Loucy (cell line): ENCODE results near the gene AHRR.

Experiments
- H2AFZ ChIP-seq: fragments of 200-600 bp; sonication (generic); 2 replicates; pipeline ENCODE4 v1.6.0; 2016; ENCODE audit warnings: antibody characterized with exemption, mild to moderate bottlenecking, low read length, moderate library complexity
- H3F3A ChIP-seq: fragments of 200-600 bp; 2 replicates; pipeline ENCODE4 v1.6.0; 2016; ENCODE audit warnings: antibody characterized with exemption, low read depth, mild to moderate bottlenecking
- H3K27me3 ChIP-seq: fragments of 200-600 bp; sonication (generic); 2 replicates; pipeline ENCODE4 v1.6.1; 2014; ENCODE audit warnings: low read length, mild to moderate bottlenecking; ENCODE audit not compliant: insufficient read depth, poor library complexity, severe bottlenecking
- H3K36me3 ChIP-seq: fragments of 200-600 bp; sonication (generic); 2 replicates; pipeline ENCODE4 v1.6.1; 2016; ENCODE audit warnings: low read length; ENCODE audit not compliant: insufficient read depth
- H3K4me1 ChIP-seq: fragments of 200-600 bp; sonication (generic); 2 replicates; pipeline ENCODE4 v1.5.1; 2014; ENCODE audit warnings: low read length, mild to moderate bottlenecking; ENCODE audit not compliant: insufficient read depth, poor library complexity, severe bottlenecking
- H3K4me2 ChIP-seq: fragments of 200-600 bp; sonication (generic); 2 replicates; pipeline ENCODE4 v1.6.0; 2014; ENCODE audit warnings: antibody characterized with exemption, low read length, low read depth, mild to moderate bottlenecking; ENCODE audit not compliant: poor library complexity, severe bottlenecking
- H3K4me3 ChIP-seq: fragments of 200-600 bp; sonication (generic); 2 replicates; pipeline ENCODE4 v1.5.1; 2014; ENCODE audit warnings: low read length, mild to moderate bottlenecking, mixed read lengths; ENCODE audit not compliant: poor library complexity, severe bottlenecking
- H3K79me2 ChIP-seq: fragments of 200-600 bp; sonication (generic); 2 replicates; pipeline ENCODE4 v1.6.1; 2014; ENCODE audit warnings: low read length; ENCODE audit not compliant: insufficient read depth
- H3K9ac ChIP-seq: fragments of 200-600 bp; sonication (generic); 2 replicates; pipeline ENCODE4 v1.6.0; 2014; ENCODE audit warnings: mild to moderate bottlenecking, low read depth, low read length, moderate library complexity; ENCODE audit not compliant: poor library complexity, severe bottlenecking
- H3K9me2 ChIP-seq: fragments of 200-600 bp; sonication (generic); replicated peaks from 2 replicates; pipeline ENCODE4 v1.6.1; 2016; ENCODE audit warnings: low read depth, low read length, mixed read lengths
- H3K9me3 ChIP-seq: fragments of 200-600 bp; sonication (generic); 2 replicates; pipeline ENCODE4 v1.6.1; 2014; ENCODE audit warnings: mild to moderate bottlenecking, antibody characterized with exemption, low read length, low read depth; ENCODE audit not compliant: insufficient read depth
- H4K20me1 ChIP-seq: fragments of 200-600 bp; sonication (generic); 2 replicates; pipeline ENCODE4 v1.6.0; 2014; ENCODE audit warnings: antibody characterized with exemption, low read length, mild to moderate bottlenecking; ENCODE audit not compliant: insufficient read depth, poor library complexity, severe bottlenecking
- EZH2phosphoT487 ChIP-seq: fragments of 200-600 bp; IDR thresholded peaks from 2 replicates; pipeline ENCODE4 v1.6.1; 2018; ENCODE audit warnings: antibody characterized with exemption, mild to moderate bottlenecking, moderate library complexity, borderline replicate concordance
- TF ChIP-seq, protein P1 (sequence below): fragments of 200-600 bp; sonication (generic); conservative IDR thresholded peaks from 2 replicates; pipeline ENCODE4 v1.5.1; 2014; ENCODE audit warnings: mild to moderate bottlenecking, antibody characterized with exemption, low read length

The AHRR gene

DNA sequence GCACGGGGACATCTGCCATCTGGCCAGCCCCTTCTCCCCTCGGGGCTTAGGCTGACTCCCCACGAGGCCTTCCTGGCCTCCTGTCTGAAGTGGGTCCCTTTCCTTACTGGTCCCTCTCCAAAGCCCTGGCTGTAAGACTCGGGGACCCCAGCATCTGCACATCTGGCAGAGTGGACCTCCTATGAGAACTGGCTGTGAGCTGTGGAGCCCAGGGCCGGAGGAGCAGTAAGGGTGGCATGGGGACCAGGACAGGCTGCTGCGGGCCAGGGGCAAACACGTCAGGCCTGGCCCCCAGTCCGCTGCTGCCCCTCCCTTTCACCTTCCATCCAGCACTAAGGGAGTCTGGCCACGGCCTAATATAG is 155.3 kb downstream of the AHRR start:
- Histone ChIP-seq H3K27me3 (peaks cover 6% of the 10 kb centered on the region), H3K9me2 (no peaks in the 10 kb centered on the region), H3K4me3 (no peak overlapping the region), H2AFZ (no peak overlapping the region), H3K36me3 (no peaks in the 10 kb centered on the region), H3K4me2 (no peak overlapping the region), H3K4me1 (peaks cover 9% of the 10 kb centered on the region), H4K20me1 (peaks cover 7% of the 10 kb centered on the region), H3F3A (no peaks in the 10 kb centered on the region), H3K9me3 (no peaks in the 10 kb centered on the region), H3K9ac (no peak overlapping the region), H3K79me2 (peaks cover 17% of the 10 kb centered on the region)
- TF ChIP-seq, protein P1, sequence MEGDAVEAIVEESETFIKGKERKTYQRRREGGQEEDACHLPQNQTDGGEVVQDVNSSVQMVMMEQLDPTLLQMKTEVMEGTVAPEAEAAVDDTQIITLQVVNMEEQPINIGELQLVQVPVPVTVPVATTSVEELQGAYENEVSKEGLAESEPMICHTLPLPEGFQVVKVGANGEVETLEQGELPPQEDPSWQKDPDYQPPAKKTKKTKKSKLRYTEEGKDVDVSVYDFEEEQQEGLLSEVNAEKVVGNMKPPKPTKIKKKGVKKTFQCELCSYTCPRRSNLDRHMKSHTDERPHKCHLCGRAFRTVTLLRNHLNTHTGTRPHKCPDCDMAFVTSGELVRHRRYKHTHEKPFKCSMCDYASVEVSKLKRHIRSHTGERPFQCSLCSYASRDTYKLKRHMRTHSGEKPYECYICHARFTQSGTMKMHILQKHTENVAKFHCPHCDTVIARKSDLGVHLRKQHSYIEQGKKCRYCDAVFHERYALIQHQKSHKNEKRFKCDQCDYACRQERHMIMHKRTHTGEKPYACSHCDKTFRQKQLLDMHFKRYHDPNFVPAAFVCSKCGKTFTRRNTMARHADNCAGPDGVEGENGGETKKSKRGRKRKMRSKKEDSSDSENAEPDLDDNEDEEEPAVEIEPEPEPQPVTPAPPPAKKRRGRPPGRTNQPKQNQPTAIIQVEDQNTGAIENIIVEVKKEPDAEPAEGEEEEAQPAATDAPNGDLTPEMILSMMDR, result no peak
- TF ChIP-seq EZH2phosphoT487, result no peak

DNA sequence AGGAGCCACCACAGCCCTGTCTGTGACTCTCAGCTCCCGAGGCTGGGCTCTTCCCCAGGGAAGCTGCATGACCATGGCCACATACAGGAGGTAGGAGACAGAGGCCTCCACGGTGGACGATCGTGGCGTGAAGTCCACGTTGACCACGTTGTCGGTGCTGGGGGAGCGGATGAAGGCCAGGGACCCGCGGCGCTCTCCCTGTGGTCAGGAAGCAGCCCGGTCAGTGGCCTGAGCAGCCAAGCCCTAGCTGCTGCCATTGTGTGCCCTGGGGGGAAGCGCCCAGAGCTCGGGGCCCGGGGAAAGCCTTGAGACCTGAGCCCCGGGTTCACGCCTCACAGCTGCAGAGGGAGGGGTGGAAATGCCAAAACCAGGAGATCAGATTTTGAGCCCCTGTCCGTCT is 155.7 kb downstream of the AHRR start:
- H3K9ac ChIP-seq, result no peak overlapping the region
- H3K79me2 ChIP-seq, result peaks cover 13% of the 10 kb centered on the region
- no peak for TF ChIP-seq EZH2phosphoT487
- TF ChIP-seq, protein P1, result no peak
- no peak overlapping the region for H3K4me3 ChIP-seq
- no peaks in the 10 kb centered on the region for H3F3A ChIP-seq
- H2AFZ ChIP-seq, result no peak overlapping the region
- no peaks in the 10 kb centered on the region for H3K9me3 ChIP-seq
- peaks cover 4% of the 10 kb centered on the region for H3K4me1 ChIP-seq
- H3K36me3 ChIP-seq, result no peaks in the 10 kb centered on the region
- H4K20me1 ChIP-seq, result peaks cover 6% of the 10 kb centered on the region
- no peak overlapping the region for H3K4me2 ChIP-seq
- no peaks in the 10 kb centered on the region for H3K9me2 ChIP-seq
- H3K27me3 ChIP-seq, result peaks cover 6% of the 10 kb centered on the region

DNA sequence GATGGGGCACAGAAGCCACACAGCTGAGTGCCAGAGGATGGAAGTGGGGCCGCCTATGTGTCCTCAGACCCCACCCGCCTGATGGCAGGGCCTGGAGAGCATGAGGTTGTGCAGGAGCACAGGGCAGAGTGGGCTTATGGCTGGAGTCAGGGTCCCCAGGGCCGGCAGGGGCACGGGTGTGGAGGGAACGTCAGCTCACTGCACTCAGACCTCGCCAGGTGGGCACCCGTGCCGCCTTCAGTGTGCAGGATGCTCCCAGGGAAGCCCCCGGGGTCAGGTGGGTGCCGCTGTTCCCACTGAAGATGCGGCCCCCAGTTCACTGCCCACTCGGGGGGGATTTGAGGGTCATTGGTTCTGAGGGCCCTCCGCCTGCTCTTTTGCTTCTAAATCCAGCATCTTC is 156.4 kb downstream of the AHRR start:
- H3K4me3 ChIP-seq, result no peak overlapping the region
- no peaks in the 10 kb centered on the region for H3K9me2 ChIP-seq
- no peaks in the 10 kb centered on the region for H3F3A ChIP-seq
- H2AFZ ChIP-seq, result no peak overlapping the region
- peaks cover under 1% of the 10 kb centered on the region for H3K4me1 ChIP-seq
- peaks cover 6% of the 10 kb centered on the region for H4K20me1 ChIP-seq
- H3K36me3 ChIP-seq, result no peaks in the 10 kb centered on the region
- H3K4me2 ChIP-seq, result no peak overlapping the region
- peaks cover 6% of the 10 kb centered on the region for H3K27me3 ChIP-seq
- H3K79me2 ChIP-seq, result peaks cover 7% of the 10 kb centered on the region; the same call in 1 of the 2 replicates
- H3K9ac ChIP-seq, result no peak overlapping the region
- no peak for TF ChIP-seq EZH2phosphoT487
- TF ChIP-seq, protein P1, result no peak
- H3K9me3 ChIP-seq, result no peaks in the 10 kb centered on the region
